COR-L47 (cell line): ENCODE measurements around the gene DYNLL2.
"Not testable (repeated sequence)": the region's sequence is repeated elsewhere in the genome, so short reads cannot be mapped to it uniquely, and the experiment has no call there.

ENCODE experiments used
- DNase-seq: peaks from one replicate; lab custom pipeline; 2025; lab: John Stamatoyannopoulos, UW

The DYNLL2 gene

DNA sequence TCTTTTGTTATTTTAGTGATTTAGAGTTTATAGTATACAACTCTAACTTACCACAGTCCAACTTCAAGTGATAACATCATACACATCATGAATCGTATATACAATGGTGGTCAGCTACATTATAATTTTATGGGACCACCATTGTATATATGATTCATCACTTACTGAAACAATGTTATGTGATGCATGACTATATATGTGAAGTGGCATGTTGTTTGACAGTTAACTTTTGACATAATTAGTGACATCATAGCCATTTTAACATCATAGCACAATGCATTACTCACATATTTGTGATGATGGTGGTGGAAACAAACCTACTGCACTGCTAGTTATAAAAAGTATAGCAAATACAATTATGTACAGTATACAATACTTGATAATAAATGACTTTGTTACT, 21.9 kb downstream of the DYNLL2 start:
- no peak for DNase-seq

DNA sequence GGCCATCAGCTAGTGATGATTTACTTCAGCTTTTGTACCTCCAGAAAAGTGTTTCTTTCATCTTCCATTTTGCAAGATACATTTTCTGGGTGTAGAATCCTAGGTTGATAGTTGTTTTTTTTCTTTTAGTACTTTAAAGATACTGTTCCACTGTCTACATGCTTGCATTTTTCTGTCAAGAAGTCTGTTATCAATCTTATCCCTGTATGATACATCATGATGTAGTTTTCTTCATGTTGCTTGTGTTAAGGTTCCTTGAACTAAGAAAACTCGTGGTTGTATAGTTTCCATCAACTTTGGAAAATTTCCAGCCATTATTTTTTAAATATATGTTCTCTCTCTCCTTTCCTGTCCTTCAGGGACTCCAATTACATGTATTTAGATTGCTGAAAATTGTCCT, 24.1 kb downstream of the DYNLL2 start:
- DNase-seq, result no peak

- DNase-seq, result no peak
Observed at GRCh38 chr17:58109197-58109596, 26.0 kb downstream of the DYNLL2 start.

DNA sequence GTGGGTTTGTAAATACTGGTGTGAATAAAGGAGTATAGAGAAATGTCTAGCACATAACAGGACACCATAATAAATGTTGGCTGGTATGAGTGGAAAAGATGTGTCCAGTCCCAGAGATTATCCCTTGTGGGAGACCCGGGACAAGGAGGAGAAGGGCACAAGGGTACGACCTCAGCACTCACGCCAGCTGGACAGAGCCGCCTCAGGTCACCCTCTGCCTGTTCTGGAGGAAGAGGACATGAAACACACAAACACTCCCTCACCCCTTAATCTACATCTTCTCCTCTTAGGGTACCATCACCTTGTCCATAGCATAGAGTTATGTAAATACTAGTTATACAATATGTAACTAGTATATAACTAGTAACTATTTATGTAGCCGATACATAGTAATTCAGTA, 26.8 kb downstream of the DYNLL2 start:
- no peak for DNase-seq

DNA sequence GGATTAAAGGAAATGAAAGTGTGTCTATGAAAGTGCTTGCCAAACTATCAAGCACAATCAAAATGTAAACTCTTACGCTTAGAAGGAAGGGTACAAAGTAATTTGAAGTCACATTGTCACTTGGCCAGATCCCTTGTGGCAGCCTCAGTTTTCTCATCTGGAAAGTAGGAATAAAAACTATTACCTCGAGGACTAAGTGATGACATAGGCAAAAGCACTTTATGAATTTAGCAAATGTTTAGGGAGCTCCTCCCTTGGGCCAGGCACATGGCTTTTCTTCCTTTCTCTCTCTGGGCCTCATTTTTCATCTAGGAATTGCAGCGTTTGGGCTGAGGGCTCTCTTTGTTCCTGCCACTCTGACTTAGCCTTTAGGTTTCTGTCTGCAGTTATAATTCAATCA, 28.5 kb downstream of the DYNLL2 start:
- DNase-seq, result no peak

DNA sequence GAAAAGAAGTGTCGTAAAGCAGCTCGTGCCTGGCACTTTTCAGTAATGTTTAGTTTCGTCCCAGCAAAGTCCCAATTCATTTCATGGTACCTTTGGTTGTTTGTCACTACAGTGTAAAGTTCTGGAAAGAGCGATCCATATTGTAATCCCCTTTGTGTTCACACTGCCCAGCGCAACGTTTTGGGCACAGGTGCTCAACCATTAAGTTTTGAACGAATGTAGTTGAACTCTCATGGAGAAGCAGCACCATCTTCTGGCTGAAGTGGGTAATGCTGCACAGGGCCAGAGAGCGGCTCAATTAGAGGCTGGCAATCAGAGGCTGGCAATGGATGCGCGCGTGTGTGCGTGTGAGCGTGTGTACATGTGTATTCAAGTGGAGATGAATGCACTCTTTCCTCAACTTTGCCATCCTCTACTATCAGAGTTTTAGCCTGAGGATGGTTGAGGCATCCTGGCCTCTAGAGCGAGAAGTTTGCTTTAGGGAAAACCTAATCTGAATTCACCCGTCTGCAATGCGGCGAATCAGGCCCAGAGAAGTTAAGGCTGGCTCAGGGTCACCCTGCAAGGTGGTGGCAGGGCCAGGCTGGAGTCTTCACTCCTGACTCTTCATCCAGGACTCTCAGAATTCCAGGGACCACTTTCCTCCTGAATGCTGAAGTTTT, 29.9 kb downstream of the DYNLL2 start:
- DNase-seq, result peak; percentile 62

- no peak for DNase-seq
Observed at GRCh38 chr17:58113947-58114346, 30.7 kb downstream of the DYNLL2 start.

DNA sequence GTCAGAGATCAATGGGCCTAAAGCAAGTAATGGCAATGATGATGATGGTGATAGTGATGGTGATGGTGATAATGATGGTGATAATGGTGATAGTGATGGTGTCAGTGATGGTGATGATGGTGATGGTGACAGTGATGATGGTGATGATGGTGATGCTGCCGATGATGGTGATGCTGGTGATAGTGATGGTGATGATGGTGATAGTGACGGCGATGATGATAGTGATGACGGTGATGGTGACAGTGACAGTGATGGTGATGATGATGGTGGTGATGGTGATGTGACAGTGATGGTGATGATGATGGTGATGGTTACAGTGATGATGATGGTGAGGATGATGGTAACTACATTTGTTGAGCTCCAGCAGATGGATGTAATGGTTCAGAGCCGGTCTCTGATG, 34.2 kb downstream of the DYNLL2 start:
- DNase-seq, result no peak

DNA sequence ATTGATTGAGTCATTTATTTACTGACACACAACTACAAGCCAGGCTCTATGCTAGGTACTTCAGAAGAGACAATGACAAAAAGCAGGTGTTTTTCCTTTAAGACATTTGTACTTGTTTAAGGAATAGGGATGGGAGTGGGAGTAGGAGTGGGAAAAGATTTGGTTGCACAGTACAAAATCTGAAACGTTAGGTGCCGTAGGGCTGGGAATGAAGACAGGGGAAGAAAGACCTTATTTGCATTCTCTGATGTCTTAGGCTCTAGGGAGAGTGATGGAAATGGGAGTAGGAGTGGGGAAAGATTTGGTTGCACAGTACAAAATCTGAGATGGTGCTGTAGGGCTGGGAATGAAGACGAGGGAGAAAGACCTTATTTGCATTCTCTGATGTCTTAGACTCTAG, 36.3 kb downstream of the DYNLL2 start:
- no peak for DNase-seq

GRCh38 chr17:58120195-58120822, 37.1 kb downstream of the DYNLL2 start:
- no peak for DNase-seq

DNA sequence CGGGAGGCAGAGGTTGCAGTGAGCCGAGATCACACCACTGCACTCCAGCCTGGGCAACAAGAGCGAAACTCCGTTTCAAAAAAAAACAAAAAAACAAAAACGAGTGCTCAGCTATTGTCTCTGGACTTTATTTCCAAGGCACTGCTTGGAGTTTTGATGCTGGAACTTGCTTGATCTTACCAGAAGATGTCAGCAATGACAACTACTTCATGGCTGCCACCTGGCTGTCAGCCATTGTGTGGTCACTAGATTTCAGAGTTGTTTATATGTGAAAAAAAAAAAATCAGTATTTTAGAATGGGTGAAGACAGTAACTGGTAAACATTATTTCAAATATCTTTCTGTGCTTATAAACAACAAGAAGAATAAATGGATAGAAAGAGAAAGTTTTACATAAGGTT, 38.7 kb downstream of the DYNLL2 start:
- DNase-seq, result peak; percentile 52

DNA sequence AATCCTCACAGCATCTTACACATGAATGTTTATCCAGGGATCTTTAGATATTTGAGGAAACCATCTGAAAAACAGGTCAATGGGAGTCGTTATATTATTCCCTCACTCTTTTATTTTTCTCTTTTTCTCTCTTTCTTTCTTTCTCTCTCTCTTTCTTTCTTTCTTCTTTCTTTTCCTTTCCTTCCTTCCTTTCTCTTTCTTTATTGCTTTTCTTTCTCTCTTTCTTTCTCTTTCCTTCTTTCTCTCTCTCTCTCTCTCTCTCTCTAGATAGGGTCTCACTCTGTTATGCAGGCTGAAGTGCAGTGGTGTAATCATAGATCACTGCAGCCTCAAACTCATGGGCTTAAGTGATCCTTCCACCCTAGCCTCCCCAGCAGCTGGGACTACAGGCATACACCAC, 44.6 kb downstream of the DYNLL2 start:
- DNase-seq, result no peak

DNA sequence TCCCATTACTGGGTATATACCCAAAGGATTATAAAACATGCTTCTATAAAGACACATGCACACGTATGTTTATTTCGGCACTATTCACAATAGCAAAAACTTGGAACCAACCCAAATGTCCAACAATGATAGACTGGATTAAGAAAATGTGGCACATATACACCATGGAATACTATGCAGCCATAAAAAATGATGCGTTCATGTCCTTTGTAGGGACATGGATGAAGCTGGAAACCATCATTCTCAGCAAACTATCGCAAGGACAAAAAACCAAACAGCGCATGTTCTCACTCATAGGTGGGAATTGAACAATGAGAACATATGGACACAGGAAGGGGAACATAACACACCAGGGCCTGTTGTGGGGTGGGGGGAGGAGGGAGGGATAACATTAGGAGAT, 49.5 kb downstream of the DYNLL2 start:
- not testable (repeated sequence) for DNase-seq

DNA sequence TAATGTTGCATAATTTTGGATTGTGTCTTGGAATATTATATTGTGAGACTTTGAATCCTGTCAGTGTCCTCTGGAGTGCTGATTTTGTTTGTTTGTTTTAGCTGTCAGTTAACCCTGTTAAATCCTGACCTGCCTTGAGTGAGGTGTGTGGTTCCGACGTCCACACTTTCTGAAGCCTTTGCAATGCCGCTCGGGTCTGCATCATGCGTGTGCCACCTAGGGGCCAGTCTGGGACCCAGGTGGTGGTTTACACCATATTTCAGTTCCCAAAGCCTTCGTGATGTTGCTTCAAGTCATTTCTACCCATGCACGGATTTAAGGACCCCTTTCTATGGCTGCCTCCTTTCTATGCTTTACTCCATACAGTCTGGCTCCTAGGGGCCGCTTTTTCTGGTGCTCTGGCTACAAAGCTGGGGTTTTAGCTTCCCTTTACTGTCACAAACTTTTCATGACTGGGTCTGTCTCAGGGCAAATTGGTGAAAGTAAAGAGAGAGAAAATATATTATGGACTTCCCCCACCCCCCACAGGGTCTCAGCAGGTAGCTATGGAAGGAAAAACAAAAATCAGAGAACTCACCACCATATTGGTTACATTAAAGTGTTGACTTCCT, 53.6 kb downstream of the DYNLL2 start:
- DNase-seq, result no peak

- no peak for DNase-seq
Observed at GRCh38 chr17:58141505-58141904, 58.3 kb downstream of the DYNLL2 start.

- not testable (repeated sequence) for DNase-seq
Observed at GRCh38 chr17:58143335-58143734, 60.1 kb downstream of the DYNLL2 start.

GRCh38 chr17:58144801-58145200, 61.6 kb downstream of the DYNLL2 start:
- no peak for DNase-seq
